SH-SY5Y (cell line): ENCODE measurements around the gene JAG1.

ENCODE experiments used
- GATA2 ChIP-seq: IDR thresholded peaks from 2 replicates; pipeline ENCODE4 v1.6.1; 2011; ENCODE audit warnings: mild to moderate bottlenecking, low read depth, low read length
- GATA3 ChIP-seq: IDR thresholded peaks from 2 replicates; pipeline ENCODE4 v1.6.1; 2011; ENCODE audit warnings: low read depth, mild to moderate bottlenecking, low read length, moderate library complexity

The JAG1 gene

GRCh38 chr20:10594296-10594868 is 79.4 kb downstream of the JAG1 start:
- TF ChIP-seq GATA2 (no peak), GATA3 (no peak)

- no peak for TF ChIP-seq GATA3
- TF ChIP-seq GATA2 = no peak
These were observed 81.8 kb downstream of the JAG1 start for GRCh38 chr20:10591946-10592521.

GRCh38 chr20:10590950-10591671 is 82.7 kb downstream of the JAG1 start:
- no peak for TF ChIP-seq GATA3
- no peak for TF ChIP-seq GATA2
